Gastroesophageal sphincter (tissue), 4 donors: ENCODE data around the gene ARL14EP. TPM values are rescaled to one million over a fixed set of nuclear protein-coding genes. Genes with fewer than 3 reads are reported as not detected.

Experiments used
- ATAC-seq: fragments of 150-250 bp; one replicate; pipeline ENCODE4 v1.9.1; 2016; ENCODE audit warnings: mild to moderate bottlenecking, moderate library complexity
- H3K27ac ChIP-seq, 4 donors: fragments of 200-600 bp; sonication (generic) in 3 of 4; 1 replicate in 3 of 4; 2 replicates in 1 of 4; pipeline ENCODE4 v1.5.1; 2016 to 2019
- H3K27me3 ChIP-seq: fragments of 200-600 bp; sonication (generic); one replicate; pipeline ENCODE4 v1.5.1; 2019
- H3K36me3 ChIP-seq, 2 donors: fragments of 200-600 bp; sonication (generic); one replicate each; pipeline ENCODE4 v1.5.1; 2019; ENCODE audit warnings: control low read depth in 1 of 2
- H3K4me1 ChIP-seq, 3 donors: fragments of 200-600 bp; sonication (generic); 1 replicate in 2 of 3; 2 replicates in 1 of 3; pipeline ENCODE4 v1.5.1; 2016 to 2019; ENCODE audit warnings: control low read depth in 2 of 3
- H3K4me3 ChIP-seq, 2 donors: fragments of 200-600 bp; sonication (generic); one replicate each; pipeline ENCODE4 v1.5.1; 2019; ENCODE audit warnings: mild to moderate bottlenecking in 1 of 2, moderate library complexity in 1 of 2
- H3K9me3 ChIP-seq, 3 donors: fragments of 200-600 bp; sonication (generic); one replicate each; pipeline ENCODE4 v1.5.1; 2017 to 2019; ENCODE audit warnings: control low read depth in 2 of 3
- CTCF ChIP-seq, 4 experiments: fragments of 200-600 bp in 2 of 4; fragments of 450-650 bp in 2 of 4; sonication (generic) in 1 of 4; IDR thresholded peaks; one replicate each; pipeline ENCODE4 v1.5.1; 2017 to 2019; ENCODE audit warnings: antibody characterized with exemption in 4 of 4, mild to moderate bottlenecking in 2 of 4, moderate library complexity in 2 of 4
- EP300 ChIP-seq: sonication (generic); formaldehyde crosslinking; IDR thresholded peaks from one replicate; pipeline ENCODE4 v1.6.1; 2017; ENCODE audit warnings: antibody characterized with exemption, mild to moderate bottlenecking
- POLR2A ChIP-seq, 2 donors: fragments of 450-650 bp; IDR thresholded peaks; one replicate each; pipeline ENCODE4 v1.6.1; 2017; ENCODE audit warnings: antibody characterized with exemption in 2 of 2, mild to moderate bottlenecking in 2 of 2, moderate library complexity in 1 of 2
- POLR2AphosphoS5 ChIP-seq: sonication (generic); formaldehyde crosslinking; IDR thresholded peaks from one replicate; pipeline ENCODE4 v1.6.1; 2017; ENCODE audit warnings: antibody characterized with exemption
- WGBS, 2 donors: methylation state at CpG; one replicate each; pipeline ENCODE4 v1.1.5; 2018; ENCODE audit warnings: low coverage in 1 of 2; 5-methylcytosine and 5-hydroxymethylcytosine counted together
- total RNA-seq, 4 donors: library from RNA; depleted of rRNA; stranded (reverse); fragments of >200 nt; gene quantifications; one replicate each; pipeline ENCODE4 v1.1.0, GENCODE V29; 2016

ARL14EP gene
- total RNA-seq, 4 donors from 2014 or later = 20.7 to 38.8 (median 33.0) TPM

- H3K9me3 ChIP-seq = no peaks in the 10 kb centered on the region
- WGBS, 2 donors = 49% methylated on average over 2 of the region's 2 CpGs; no CpG with 5 or more reads in 1 of the 2 donors
- H3K27me3 ChIP-seq = no peaks in the 10 kb centered on the region
- H3K4me1 ChIP-seq = peaks cover 9 to 66% (median 16%) of the 10 kb centered on the region in 3 donors
- ATAC-seq = no peak
- peaks cover 0 to 5% of the 10 kb centered on the region in 2 donors for H3K36me3 ChIP-seq
- H3K27ac ChIP-seq = peak overlapping the region in 2 of 4 donors; percentile 7 to 13
- no peak overlapping the region for H3K4me3 ChIP-seq
- TF ChIP-seq EP300 = no peak
- TF ChIP-seq POLR2A (IDR thresholded peaks at IDR 0.05) = no peak
Measured at GRCh38 chr11:30326114-30326778, 3.3 kb downstream of the ARL14EP start.

GRCh38 chr11:30326906-30327305 is 4.0 kb downstream of the ARL14EP start:
- Histone ChIP-seq H3K36me3 (peaks cover 0 to 12% of the 10 kb centered on the region in 2 donors), H3K9me3 (no peaks in the 10 kb centered on the region), H3K4me1 (peaks cover 9 to 66% (median 16%) of the 10 kb centered on the region in 3 donors), H3K27me3 (no peaks in the 10 kb centered on the region), H3K4me3 (no peak overlapping the region), H3K27ac (peak overlapping the region in 1 of 4 donors; percentile 7)
- ATAC-seq = no peak
- WGBS, 2 donors = 81% methylated on average over 2 of the region's 2 CpGs; no CpG with 5 or more reads in 1 of the 2 donors
- TF ChIP-seq POLR2AphosphoS5 (no peak), CTCF (IDR thresholded peaks at IDR 0.05) (no peak), POLR2A (IDR thresholded peaks at IDR 0.05) (no peak), EP300 (no peak)

GRCh38 chr11:30328681-30329080 is 5.8 kb downstream of the ARL14EP start:
- ATAC-seq = no peak

GRCh38 chr11:30329150-30329940 is 6.4 kb downstream of the ARL14EP start:
- H3K4me1 ChIP-seq = peaks cover 6 to 49% (median 15%) of the 10 kb centered on the region in 3 donors
- no peak for ATAC-seq
- no peak overlapping the region for H3K4me3 ChIP-seq
- WGBS, 2 donors = 58 to 77% methylated on average over 3 to 4 of the region's 4 CpGs
- H3K27ac ChIP-seq = no peak overlapping the region
- peaks cover 0 to 36% of the 10 kb centered on the region in 2 donors for H3K36me3 ChIP-seq
- H3K9me3 ChIP-seq = no peaks in the 10 kb centered on the region
- no peaks in the 10 kb centered on the region for H3K27me3 ChIP-seq
- TF ChIP-seq CTCF (IDR thresholded peaks at IDR 0.05) (no peak), POLR2A (IDR thresholded peaks at IDR 0.05) (no peak), POLR2AphosphoS5 (no peak), EP300 (no peak)

More at GRCh38 chr11:30328681-30329080, 5.8 kb downstream of the ARL14EP start:
- Histone ChIP-seq H3K27ac (no peak overlapping the region), H3K36me3 (peaks cover 0 to 30% of the 10 kb centered on the region in 2 donors), H3K27me3 (no peaks in the 10 kb centered on the region), H3K9me3 (no peaks in the 10 kb centered on the region), H3K4me1 (peaks cover 9 to 56% (median 16%) of the 10 kb centered on the region in 3 donors), H3K4me3 (no peak overlapping the region)
- TF ChIP-seq EP300 (no peak), POLR2AphosphoS5 (no peak), POLR2A (IDR thresholded peaks at IDR 0.05) (no peak), CTCF (IDR thresholded peaks at IDR 0.05) (no peak)

- Histone ChIP-seq H3K36me3 (peaks cover 0 to 76% of the 10 kb centered on the region in 2 donors), H3K9me3 (no peaks in the 10 kb centered on the region), H3K4me1 (peaks cover 0 to 13% (median 3%) of the 10 kb centered on the region in 3 donors), H3K27ac (no peak overlapping the region), H3K27me3 (no peaks in the 10 kb centered on the region), H3K4me3 (no peak overlapping the region)
- no peak for ATAC-seq
- TF ChIP-seq EP300 (no peak), CTCF (IDR thresholded peaks at IDR 0.05) (peak in 2 of 4 experiments; percentile 9 to 40)
- WGBS, 2 donors = 60 to 62% methylated on average over 2 to 3 of the region's 3 CpGs
Measured at GRCh38 chr11:30333405-30333804, 10.5 kb downstream of the ARL14EP start.
